Epithelial cell of proximal tubule (primary cell): ENCODE data around the gene PTCH1. TPM values are rescaled to one million over a fixed set of nuclear protein-coding genes. Genes with fewer than 3 reads are reported as not detected.

Source experiments
- DNase-seq: peaks from one replicate; pipeline ENCODE4 v3.0.0-alpha.2; 2011; ENCODE audit warnings: low read depth
- H3K4me3 ChIP-seq: 2 replicates; pipeline ENCODE4 v1.5.1; 2011; ENCODE audit warnings: low read depth, mild to moderate bottlenecking, low read length
- CTCF ChIP-seq: conservative IDR thresholded peaks from 2 replicates; pipeline ENCODE4 v1.5.1; 2012; ENCODE audit warnings: low read depth, mild to moderate bottlenecking, low read length
- total RNA-seq: library from RNA; depleted of rRNA; stranded (reverse); fragments of >200 nt; gene quantifications from 2 replicates; pipeline ENCODE4 v1.2.3, GENCODE V29; 2015

PTCH1 gene
- total RNA-seq, 1 donor from 2014 or later: 3.5 TPM

GRCh38 chr9:95435074-95435728 is 81.6 kb downstream of the PTCH1 start:
- DNase-seq: no peak
- TF ChIP-seq CTCF: no peak
- H3K4me3 ChIP-seq: no peak overlapping the region

GRCh38 chr9:95434116-95435073 is 82.4 kb downstream of the PTCH1 start:
- DNase-seq: no peak
- TF ChIP-seq CTCF: no peak
- no peak overlapping the region for H3K4me3 ChIP-seq

- DNase-seq: no peak
- H3K4me3 ChIP-seq: no peak overlapping the region
- TF ChIP-seq CTCF: no peak
Observed at GRCh38 chr9:95433096-95433819, 83.5 kb downstream of the PTCH1 start.

GRCh38 chr9:95431286-95431685 is 85.5 kb downstream of the PTCH1 start:
- H3K4me3 ChIP-seq: no peak overlapping the region
- no peak for TF ChIP-seq CTCF
- no peak for DNase-seq

GRCh38 chr9:95429948-95430620 is 86.7 kb downstream of the PTCH1 start:
- DNase-seq: no peak
- H3K4me3 ChIP-seq: no peak overlapping the region
- no peak for TF ChIP-seq CTCF

GRCh38 chr9:95429096-95429495 is 87.7 kb downstream of the PTCH1 start:
- DNase-seq: no peak
- no peak overlapping the region for H3K4me3 ChIP-seq
- no peak for TF ChIP-seq CTCF
